Hematopoietic multipotent progenitor cell treated with erythropoietin and hydrocortisone succinate and interleukin-3 and kit ligand, for 15 days (in vitro differentiated cells): Measurements from ENCODE around the gene NAA10.

Experiments used
- DNase-seq: peaks from one replicate; pipeline ENCODE4 v3.0.0-alpha.2; 2015; ENCODE audit warnings: low spot score

NAA10 gene

DNA sequence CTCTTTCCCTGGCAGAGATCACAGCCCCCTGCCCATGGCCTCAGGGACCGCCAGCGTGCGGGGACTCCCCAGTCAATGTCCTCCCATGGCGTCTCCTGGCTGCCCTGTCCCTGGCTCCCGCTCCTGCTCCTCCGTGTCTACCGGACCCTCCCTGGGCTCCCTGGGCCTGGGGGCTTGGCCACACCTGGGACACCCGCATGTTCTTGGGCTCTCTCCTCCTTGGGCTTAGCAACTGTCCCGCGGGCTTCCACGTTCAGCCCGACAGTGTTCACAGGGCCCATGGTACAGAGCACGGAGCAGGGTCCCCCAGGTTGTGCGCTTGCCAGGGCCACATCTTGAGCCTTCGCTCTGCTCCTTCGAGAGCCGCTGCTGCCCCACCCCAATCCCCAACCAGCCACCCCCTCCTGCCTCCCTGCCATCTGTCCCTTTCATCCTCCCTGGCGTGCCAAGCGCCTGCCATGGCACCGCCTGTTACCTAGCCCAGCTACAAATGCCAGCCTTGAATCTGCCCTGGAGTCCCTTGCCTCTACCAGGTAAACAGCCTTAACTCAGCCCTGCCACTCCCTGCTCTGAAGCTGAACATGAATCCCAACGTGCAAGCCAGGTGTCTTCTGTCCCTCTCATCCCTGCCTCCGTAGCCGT, 26.5 kb downstream of the NAA10 start:
- no peak for DNase-seq

DNA sequence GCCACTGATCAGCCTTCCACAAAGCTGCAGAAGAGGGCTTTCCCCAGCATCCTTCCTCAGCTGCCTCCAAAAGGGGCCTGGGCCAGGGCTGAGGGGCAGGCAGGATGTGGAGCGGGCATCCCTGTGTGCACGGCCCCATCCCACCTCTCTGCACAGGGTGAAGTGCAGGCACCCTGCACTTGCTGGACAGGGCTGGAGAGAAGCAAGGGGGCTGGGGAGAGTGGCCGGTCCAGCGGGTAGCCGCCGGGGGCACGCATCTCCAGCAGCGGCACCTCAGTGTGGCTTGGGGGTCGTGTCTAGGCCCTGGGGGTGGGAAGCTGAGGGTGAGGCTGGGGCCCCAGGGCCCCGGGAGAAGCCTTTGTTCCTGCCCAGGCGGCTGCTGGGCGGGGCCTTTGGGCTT, 27.4 kb downstream of the NAA10 start:
- no peak for DNase-seq

DNA sequence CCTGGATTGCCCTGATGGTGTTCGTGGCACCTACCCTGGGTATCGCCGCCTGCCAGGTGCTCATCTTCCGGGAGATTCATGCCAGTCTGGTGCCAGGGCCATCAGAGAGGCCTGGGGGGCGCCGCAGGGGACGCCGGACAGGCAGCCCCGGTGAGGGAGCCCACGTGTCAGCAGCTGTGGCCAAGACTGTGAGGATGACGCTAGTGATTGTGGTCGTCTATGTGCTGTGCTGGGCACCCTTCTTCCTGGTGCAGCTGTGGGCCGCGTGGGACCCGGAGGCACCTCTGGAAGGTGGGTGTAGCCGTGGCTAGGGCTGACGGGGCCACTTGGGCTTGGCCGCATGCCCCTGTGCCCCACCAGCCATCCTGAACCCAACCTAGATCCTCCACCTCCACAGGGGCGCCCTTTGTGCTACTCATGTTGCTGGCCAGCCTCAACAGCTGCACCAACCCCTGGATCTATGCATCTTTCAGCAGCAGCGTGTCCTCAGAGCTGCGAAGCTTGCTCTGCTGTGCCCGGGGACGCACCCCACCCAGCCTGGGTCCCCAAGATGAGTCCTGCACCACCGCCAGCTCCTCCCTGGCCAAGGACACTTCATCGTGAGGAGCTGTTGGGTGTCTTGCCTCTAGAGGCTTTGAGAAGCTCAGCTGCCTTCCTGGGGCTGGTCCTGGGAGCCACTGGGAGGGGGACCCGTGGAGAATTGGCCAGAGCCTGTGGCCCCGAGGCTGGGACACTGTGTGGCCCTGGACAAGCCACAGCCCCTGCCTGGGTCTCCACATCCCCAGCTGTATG, 28.5 kb downstream of the NAA10 start:
- DNase-seq, result no peak

DNA sequence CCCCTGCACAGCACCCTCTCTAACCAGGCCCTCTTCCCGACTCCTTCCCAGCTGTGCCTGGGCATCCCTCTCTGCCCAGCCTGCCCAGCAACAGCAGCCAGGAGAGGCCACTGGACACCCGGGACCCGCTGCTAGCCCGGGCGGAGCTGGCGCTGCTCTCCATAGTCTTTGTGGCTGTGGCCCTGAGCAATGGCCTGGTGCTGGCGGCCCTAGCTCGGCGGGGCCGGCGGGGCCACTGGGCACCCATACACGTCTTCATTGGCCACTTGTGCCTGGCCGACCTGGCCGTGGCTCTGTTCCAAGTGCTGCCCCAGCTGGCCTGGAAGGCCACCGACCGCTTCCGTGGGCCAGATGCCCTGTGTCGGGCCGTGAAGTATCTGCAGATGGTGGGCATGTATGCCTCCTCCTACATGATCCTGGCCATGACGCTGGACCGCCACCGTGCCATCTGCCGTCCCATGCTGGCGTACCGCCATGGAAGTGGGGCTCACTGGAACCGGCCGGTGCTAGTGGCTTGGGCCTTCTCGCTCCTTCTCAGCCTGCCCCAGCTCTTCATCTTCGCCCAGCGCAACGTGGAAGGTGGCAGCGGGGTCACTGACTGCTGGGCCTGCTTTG, 29.2 kb downstream of the NAA10 start:
- DNase-seq, result no peak

DNA sequence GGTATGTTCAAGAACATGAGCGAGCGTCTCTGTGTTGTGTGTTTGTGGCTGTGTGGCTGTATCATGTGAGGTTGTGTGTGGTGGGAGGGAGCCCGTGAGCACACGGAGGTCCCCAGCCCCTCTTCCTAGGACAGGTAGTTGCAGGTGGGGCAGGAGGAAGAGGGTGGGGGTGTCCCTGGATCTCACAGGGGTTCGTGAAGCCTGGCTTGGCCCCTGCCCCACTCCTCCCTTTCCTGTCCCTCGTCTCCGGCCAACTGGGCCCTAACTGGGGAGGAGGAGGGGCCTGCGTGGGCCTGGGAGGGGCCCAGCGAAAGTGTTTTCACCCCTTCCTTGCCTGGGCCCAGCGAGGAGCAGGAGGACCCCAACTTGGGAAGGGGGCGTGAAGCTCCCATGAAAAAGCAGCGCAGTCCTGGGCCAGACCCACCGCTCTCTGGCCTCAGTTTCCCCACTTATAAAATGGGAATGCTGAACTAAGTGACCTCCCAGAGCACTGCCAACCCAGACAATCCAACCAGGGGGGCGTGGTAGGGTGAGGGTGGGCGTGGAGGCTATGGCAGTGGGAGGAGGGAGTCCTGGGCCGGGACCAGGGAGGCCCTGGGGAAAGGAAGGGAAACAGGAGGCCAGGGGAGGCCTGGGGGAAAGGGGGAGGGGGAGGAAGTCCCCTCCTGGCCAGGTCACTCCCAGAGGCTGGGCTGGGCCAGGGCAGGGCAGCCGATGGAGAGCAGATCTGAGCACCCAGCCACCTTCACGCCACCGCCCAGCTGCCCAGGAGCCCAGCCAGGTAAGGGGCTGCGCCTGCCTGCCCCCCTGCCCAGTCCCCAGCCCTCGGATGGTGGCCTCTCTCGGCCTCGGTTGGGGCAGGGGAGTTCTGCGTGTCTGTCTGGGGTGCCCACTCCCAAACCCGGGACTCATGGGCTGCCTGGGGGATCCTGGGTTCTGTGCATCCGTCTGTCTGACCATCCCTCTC, 30.6 kb downstream of the NAA10 start, which contains the start of gene AVPR2:
AVPR2 (plus strand) TSS at position 683 of the 967 bp plus-strand sequence. CDS start 473 bp downstream, outside the sequence.
- no peak for DNase-seq

DNA sequence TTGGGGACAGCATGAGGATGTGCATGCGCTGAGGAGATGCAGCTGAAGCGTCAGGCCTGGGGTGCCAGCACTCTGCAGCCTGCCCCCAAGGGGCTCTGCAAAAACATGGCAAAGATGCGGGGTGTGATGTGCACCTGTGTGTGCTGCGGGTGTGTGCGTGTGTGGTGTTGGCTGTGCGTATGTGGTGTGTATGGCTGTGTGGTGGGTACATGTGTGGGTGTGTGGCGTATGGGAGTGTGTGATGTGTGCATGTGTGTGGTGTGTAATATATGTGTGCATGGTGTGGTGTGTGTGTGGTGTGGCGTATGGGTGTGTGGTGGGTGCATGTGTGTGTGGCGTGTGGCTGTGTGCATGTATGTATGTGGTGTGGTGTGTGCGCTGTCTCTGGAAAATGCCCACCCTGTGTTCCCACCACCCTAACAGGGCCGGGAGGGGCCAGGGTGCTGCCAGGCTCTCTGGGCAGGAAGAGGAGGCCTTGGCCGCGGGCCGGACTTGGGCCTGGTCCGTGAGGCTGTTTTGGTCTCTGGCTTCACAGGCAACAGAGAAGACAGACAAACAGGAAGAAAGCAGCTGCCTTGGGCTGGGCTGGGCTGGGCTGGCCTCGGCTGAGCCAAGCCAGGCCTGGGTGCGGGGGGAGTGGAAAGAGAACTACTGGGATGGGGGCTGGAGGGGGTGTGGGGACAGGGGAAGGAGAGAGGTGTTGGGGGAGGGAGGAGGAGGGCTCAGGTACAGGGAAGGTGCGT, 31.4 kb downstream of the NAA10 start:
- no peak for DNase-seq

DNA sequence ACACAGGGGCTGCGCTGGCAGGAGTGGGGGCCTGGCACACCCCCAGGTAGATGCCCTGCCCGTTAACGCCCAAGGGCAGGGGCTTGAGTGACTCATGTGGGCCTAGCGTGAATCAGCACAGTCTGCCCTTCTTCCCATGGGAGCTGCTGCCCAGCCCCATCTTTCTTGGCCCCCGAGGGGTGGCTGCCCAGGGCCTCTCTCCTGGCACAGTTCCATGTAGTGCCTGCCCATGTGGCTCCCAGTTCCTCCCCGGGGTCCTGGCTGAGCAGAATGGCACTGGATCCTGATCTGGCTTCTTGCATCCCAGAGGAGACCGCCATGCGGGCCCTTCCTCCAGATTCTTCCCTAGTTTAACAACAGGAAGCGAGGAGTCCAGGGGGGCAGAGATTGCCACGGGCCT, 32.5 kb downstream of the NAA10 start:
- DNase-seq, result no peak

DNA sequence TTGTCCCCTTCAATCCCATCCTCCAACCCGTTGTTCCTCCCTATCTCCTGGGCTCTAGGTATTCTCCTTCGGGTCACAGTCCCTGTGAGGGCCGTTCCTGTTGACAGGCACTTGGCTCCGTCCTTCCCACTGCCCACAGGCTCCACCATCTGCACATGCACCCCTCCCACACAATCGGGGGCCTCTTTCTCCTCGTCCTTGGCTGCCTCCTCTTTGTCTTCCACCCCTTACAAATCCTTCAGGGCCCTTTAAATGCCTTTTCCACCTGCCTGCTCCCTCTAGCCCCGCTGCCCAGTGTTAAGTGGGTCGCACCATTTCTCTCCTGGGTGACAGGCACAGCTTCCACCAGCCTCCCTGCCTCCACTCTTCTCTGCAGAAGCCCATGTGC, 33.1 kb downstream of the NAA10 start:
- no peak for DNase-seq

DNA sequence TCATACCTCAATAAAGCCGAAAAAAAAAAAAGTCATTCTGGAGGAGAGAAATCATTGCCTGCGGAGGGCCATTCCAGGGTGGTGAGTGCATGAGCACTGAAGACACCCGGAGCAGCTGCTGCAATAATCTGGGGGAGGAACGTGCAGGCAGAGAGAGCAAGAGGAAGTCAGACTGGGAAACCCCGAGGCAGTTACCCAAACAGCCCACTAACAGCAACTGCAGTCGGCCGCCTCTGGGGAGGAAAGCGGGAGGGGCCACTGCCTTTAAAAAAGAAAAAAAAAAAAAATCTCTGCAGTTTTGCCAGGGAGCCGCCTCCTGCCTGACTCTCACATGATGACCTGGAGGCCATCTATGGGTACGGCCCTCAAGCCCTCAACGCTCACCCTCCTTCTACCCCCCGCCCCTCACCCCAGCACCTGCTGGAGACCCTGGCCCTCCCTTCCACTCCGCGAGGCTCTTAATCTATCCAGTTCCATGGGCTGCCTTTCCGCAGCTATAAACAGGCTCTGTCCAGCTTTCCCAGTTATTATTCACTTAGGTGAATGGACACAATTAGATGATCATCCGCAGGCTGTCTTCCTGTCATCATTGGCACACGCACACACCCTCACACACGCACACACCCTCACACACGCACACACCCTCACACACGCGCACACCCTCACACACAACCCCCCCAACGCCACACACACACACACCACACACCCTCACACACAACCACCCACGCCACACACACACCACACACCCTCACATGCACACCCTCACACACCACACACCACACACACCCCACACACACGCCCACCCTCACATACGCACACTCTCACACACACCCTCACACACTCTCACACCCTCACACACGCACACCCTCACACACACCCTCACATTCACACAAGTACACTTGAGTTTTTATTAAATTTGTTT, 33.7 kb downstream of the NAA10 start:
- no peak for DNase-seq

DNA sequence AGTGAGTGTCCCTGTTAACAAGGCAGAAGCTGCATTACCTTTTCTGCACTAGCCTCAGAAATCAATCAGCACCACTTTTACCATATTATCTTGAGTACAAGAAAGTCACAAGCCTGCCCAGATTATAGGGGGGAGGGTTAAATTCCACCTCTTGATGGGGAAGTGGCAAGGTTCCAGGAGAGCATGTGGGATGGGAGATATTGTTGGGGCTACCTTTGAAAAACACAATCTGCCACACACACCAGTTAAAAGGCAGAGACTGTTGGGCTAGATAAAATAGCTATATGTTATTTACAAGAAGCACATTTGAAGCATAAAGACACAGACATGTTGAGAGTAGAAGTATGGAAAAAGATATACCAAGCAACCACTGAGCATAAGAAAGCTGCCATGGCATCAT, 36.9 kb downstream of the NAA10 start:
- peak; percentile 54 for DNase-seq

DNA sequence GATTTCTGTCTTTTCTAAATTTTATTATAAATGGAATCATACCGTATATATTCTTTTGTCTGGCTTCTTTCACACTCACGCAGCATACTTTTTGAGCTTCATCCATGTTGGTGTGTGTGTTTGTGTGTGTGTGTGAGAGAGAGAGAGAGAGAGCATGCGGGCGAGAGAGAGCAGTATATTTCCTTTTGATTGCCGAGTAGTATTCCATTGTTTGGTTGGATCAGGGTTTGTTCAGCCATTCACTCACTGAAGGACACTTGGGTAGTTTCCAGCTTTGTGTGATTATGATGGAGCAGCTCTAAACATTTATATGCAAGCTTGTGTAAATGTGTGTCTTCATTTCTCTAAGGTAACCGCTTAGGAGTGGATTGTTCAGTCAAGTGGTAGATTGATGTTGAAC, 45.7 kb downstream of the NAA10 start:
- no peak for DNase-seq

DNA sequence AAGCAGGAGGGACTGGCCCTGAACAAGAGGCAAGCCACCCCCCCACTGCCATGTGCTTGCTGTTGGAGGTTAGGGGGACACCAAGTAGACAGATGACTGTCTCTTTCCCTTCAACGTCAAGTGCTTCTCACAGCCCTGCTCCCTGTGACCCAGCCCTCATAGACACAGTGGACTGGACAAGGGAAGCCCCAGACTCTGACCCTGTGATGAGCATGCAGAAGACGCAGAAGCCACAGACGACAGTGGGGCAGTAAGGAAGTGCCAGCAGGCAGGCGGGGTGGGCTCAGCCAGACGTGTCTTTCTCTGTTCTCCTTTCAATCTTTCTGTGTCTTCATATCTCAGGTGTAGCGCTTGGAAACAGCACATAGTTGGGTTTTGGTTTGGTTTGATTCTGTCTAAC, 46.5 kb downstream of the NAA10 start:
- no peak for DNase-seq

DNA sequence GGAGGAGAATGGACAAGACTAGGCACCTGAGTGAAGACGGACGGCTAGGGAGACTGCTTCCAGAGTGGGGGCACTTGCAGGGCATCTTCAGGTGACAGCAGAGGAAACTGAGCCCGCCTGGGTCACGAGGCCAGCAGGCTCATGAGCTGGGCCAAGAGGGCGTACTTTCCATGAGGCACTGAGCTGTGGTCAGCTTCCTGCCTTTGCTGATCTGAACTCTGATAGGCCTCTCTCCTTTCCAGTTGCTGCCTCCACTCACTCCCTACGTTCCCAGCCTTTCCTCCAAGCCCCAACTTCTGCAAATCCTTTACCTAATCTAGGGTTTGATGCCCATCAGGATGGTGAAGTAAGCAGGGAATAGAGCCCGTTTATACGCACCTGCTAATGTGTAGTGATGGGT, 47.5 kb downstream of the NAA10 start:
- no peak for DNase-seq

DNA sequence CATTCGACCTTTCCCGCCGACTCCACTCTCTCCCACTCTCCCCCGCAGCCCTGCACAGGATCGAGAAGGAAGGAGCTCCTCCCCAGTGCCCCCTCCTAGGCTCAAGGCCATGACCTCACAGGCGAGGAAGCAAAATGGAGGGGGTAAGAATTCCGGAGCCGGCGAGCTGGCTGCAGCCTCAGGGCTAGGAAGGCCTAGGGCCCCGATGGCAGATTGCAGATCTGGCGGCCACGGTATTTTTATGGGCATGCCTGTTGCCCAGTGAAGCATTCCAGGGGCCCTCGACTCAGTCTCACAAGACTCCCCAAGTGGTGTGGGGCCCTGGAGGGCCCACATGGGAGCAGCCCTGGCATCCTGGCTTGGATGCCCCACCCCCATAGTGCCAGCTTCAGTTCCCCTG, 47.9 kb downstream of the NAA10 start:
- no peak for DNase-seq

DNA sequence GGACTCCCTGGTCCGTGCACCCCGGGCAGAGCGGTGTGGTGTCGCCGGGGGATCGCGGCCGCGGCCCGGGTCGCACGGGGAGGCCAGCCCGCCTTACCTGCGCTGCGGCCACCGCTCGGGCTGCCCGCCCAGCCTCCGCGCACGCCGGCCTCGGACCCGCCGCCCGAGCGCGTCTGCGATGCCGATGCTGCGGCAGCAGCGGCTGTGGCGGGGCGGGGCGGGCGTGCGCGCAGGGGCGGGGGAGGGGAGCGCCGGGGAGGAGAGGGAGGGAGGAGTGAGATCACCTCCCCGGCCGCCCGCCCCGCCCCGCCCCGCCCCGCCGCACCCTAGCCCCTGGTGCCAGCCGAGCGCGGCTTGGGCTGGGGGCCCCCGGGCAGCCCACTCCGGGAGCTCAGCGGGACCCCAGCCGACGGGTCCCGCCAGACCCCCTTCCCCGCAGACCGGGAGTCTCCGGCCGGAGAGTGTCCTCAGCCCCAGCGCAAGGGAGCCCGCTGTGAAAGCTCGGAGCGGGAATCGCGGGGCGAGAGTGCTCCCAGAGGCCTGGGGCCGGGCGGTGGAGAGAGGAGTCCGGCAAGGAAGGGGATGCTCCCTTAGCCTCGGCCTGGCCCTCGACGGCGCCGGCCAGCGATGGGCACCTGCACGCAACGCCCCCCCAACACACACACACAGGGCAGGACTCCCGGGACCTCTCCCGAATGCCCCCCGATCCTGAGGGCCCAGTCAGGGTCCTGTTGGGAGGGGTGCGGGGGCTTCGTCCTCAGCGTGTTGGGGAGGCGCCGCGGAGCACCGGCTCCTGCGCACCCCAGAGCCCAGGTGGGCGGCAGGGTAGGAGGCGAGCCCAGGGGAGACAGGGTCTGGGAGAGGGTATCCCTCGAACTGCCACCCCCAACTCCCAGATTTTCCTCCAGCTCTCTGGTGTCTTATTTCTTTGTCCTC, 48.6 kb downstream of the NAA10 start, which contains the start of gene L1CAM:
L1CAM (minus strand) TSS at position 206 of the 936 bp plus-strand sequence. CDS start 10,337 bp downstream, outside the sequence.
- no peak for DNase-seq

DNA sequence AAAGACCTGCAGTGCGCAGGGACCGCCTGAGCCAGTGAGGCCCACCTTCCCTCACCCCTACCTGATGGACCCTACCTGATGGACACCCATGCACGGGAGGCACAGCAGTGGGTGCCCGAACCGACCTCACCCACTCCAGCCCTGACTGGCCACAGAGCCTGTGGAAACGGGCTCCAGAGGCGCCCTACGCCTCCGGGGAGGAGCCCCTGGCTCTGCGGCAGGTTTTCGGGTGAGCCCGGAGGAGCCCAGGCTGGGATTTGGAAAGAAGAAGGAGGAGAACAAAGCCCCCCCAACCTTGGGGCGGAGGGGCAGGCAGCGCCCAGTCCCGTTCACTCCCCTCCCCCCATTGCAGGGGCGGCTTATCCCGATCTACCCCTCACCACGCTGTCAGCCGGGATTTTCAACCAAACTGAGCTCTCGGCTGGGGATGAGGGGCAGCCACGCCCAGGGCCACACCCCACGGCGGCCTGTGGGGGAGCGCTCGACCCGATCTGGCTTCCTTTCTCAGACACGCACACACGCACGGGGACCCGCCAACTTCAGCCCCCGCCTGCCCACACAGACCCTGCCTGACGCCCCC, 49.5 kb downstream of the NAA10 start:
- DNase-seq, result no peak

DNA sequence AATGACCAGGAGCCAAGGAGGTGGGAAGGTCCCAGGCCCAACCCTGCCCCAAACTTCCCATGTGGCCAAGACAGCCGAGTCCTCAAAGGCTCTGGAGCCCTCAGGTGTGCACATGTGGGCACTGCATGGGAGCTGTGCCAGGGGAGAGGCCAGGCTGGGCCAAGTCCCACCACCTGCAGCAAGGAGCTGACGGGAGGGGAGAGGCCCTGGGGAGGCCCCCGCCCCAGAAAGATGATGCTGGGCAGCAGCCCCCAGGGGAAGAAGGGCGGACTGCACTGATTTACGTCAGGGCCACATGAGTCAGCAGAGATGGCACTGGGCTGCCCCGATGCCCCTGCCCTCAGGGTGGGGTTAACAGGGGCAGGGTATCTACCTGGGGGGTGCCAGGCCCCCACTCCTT, 50.2 kb downstream of the NAA10 start:
- no peak for DNase-seq

DNA sequence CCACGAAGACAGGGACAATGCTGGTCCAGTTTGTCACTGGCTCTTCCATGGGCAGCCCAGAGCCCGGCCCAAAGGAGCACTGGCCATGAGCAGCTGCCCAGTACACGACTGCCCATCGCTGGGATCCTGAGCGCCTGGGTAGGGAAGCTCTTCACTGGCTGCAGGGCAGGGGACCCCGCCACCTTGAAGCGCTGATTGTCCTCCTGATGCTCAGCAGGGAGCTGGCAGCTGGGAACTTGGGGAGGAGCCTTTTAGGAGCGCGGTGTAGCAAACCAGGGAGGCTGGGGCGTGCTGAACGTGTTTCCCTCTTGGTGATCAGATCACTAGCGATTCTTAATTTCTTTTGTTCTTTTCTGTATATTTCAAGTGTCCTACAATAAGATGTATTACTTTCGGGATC, 50.7 kb downstream of the NAA10 start:
- no peak for DNase-seq
